ENCODE results near the gene MEPCE.
A peak's percentile ranks its signal among the peaks of the same experiment; 100 is the strongest.
"Not testable (repeated sequence)": the region's sequence is repeated elsewhere in the genome, so short reads cannot be mapped to it uniquely, and the experiment has no call there.

MEPCE gene

GRCh38 chr7:100429637-100430492 is at the start of gene MEPCE:
TSS of gene MEPCE (plus strand) at chr7:100429831. CDS start at chr7:100430019, 188 bp downstream.
- peak within 1 kb of the TSS; percentile 93 for H3K4me3 Mint-ChIP-seq
- TF ChIP-seq CTCF (IDR thresholded peaks at IDR 0.05), result no peak
- H3K36me3 Mint-ChIP-seq (ENCODE audit: low read depth), result peaks cover 36% of the 10 kb centered on the region
- H3K27me3 Mint-ChIP-seq (ENCODE audit: low read depth, poor library complexity), result peaks cover 12% of the 10 kb centered on the region
- H3K4me1 Mint-ChIP-seq, result peaks cover 46% of the 10 kb centered on the region
- H3K27ac Mint-ChIP-seq, result peak within 1 kb of the TSS; percentile 100
- H3K9me3 Mint-ChIP-seq, result peaks cover 7% of the 10 kb centered on the region
- DNase-seq, result peak; percentile 98

- Mint-ChIP-seq H3K4me3 (no peak overlapping the region), H3K27ac (no peak overlapping the region), H3K36me3 (ENCODE audit: low read depth) (peaks cover 20% of the 10 kb centered on the region), H3K4me1 (peaks cover 12% of the 10 kb centered on the region), H3K9me3 (peaks cover 3% of the 10 kb centered on the region), H3K27me3 (ENCODE audit: low read depth, poor library complexity) (no peaks in the 10 kb centered on the region)
- TF ChIP-seq CTCF (IDR thresholded peaks at IDR 0.05), result no peak
- no peak for DNase-seq
Observed at GRCh38 chr7:100380196-100380595, 49.4 kb upstream of the MEPCE start.

- not testable (repeated sequence) for H3K27me3 Mint-ChIP-seq (ENCODE audit: low read depth, poor library complexity); H3K4me1 Mint-ChIP-seq; H3K9me3 Mint-ChIP-seq; DNase-seq; H3K27ac Mint-ChIP-seq; H3K4me3 Mint-ChIP-seq
- H3K36me3 Mint-ChIP-seq (ENCODE audit: low read depth), result peaks cover 11% of the 10 kb centered on the region
Observed at GRCh38 chr7:100381531-100382233, 47.9 kb upstream of the MEPCE start.

GRCh38 chr7:100382234-100382853 is 47.3 kb upstream of the MEPCE start:
- H3K4me3 Mint-ChIP-seq, result not testable (repeated sequence)

GRCh38 chr7:100384628-100385294 is 44.9 kb upstream of the MEPCE start:
- H3K9me3 Mint-ChIP-seq, result peaks cover 3% of the 10 kb centered on the region
- no peak for TF ChIP-seq CTCF (IDR thresholded peaks at IDR 0.05)
- no peak overlapping the region for H3K4me3 Mint-ChIP-seq
- peaks cover 3% of the 10 kb centered on the region for H3K27me3 Mint-ChIP-seq (ENCODE audit: low read depth, poor library complexity)
- H3K27ac Mint-ChIP-seq, result no peak overlapping the region
- H3K36me3 Mint-ChIP-seq (ENCODE audit: low read depth), result peaks cover 5% of the 10 kb centered on the region
- no peak for DNase-seq
- H3K4me1 Mint-ChIP-seq, result peaks cover 7% of the 10 kb centered on the region

More at GRCh38 chr7:100382234-100382853, 47.3 kb upstream of the MEPCE start:
- H3K27me3 Mint-ChIP-seq (ENCODE audit: low read depth, poor library complexity); H3K4me1 Mint-ChIP-seq; DNase-seq; H3K9me3 Mint-ChIP-seq: not testable (repeated sequence)
- Mint-ChIP-seq H3K36me3 (ENCODE audit: low read depth) (peaks cover 11% of the 10 kb centered on the region), H3K27ac (peak overlapping the region; percentile 26)

- Mint-ChIP-seq H3K9me3 (no peaks in the 10 kb centered on the region), H3K27ac (no peak overlapping the region), H3K4me3 (no peak overlapping the region), H3K36me3 (ENCODE audit: low read depth) (no peaks in the 10 kb centered on the region), H3K27me3 (ENCODE audit: low read depth, poor library complexity) (peaks cover 10% of the 10 kb centered on the region), H3K4me1 (peaks cover 19% of the 10 kb centered on the region)
- no peak for DNase-seq
- TF ChIP-seq CTCF (IDR thresholded peaks at IDR 0.05), result no peak
Observed at GRCh38 chr7:100386940-100387339, 42.7 kb upstream of the MEPCE start.

Data from nephron progenitor cell (in vitro differentiated cells).